Measurements from ENCODE around the gene GAB4. TPM values are rescaled to one million over a fixed set of nuclear protein-coding genes. Genes with fewer than 3 reads are reported as not detected.

GAB4 gene
- polyA plus RNA-seq, 4 donors, result not detected

DNA sequence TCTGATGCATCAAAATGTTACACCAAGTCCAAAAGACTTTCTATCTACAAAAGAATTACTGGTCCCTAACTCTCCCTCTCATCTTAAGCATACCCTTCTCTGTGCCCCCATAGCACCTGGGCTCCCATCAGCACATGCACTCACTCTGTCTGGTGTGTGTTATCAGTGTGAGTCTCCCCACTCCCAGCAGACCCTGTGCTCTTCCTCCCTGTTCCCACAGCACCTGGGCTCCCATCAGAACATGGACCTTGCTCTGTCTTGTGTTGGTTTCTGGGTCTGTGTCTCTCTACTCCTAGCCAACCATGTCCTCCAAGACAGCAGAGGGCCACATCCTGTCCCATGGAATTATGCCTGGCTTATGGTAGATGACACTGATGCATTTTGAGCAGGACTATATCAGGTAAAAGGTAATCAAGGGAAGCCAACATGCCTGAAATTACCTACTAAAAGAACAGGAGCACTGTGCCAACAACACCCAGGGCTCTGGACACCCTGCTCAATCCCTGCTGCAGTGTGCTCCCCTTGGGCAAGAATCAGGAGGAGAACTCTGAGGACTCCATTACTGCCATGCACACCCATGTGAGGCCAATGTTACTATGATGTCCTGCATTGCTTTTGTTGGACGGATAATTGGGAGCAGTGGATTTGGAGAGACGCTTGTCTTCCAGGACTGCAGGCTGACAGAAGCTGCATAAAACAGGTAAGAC lies 34.3 kb downstream of the GAB4 start:
- Histone ChIP-seq H3K9me3 (ENCODE audit: control insufficient read depth in 2 of 2, insufficient read depth in 1 of 2, low read depth in 1 of 2, low read length in 1 of 2) (no peaks in the 10 kb centered on the region), H3K27ac (ENCODE audit: low read depth in 1 of 3, low read length in 2 of 3) (no peak overlapping the region), H3K4me3 (ENCODE audit: low read depth in 1 of 3, low read length in 3 of 3) (no peak overlapping the region), H3K27me3 (ENCODE audit: control insufficient read depth in 3 of 3, insufficient read depth in 3 of 3, low read length in 3 of 3) (no peaks in the 10 kb centered on the region), H3K4me1 (ENCODE audit: control insufficient read depth in 3 of 3, insufficient read depth in 2 of 3, low read depth in 1 of 3, low read length in 2 of 3) (no peaks in the 10 kb centered on the region), H3K36me3 (ENCODE audit: control insufficient read depth in 3 of 3, insufficient read depth in 2 of 3, low read depth in 1 of 3, low read length in 3 of 3) (no peaks in the 10 kb centered on the region)
- FAIRE-seq, result no peak
- no peak for DNase-seq
- WGBS, 3 donors, result 88 to 90% (median 90%) methylated on average over 2 of the region's 2 CpGs

- 86 to 89% (median 87%) methylated on average over 4 of the region's 4 CpGs for WGBS, 3 donors
- DNase-seq, result no peak
- no peak for FAIRE-seq
- H3K36me3 ChIP-seq (ENCODE audit: control insufficient read depth in 3 of 3, insufficient read depth in 2 of 3, low read depth in 1 of 3, low read length in 3 of 3), result no peaks in the 10 kb centered on the region
- H3K27me3 ChIP-seq (ENCODE audit: control insufficient read depth in 3 of 3, insufficient read depth in 3 of 3, low read length in 3 of 3), result no peaks in the 10 kb centered on the region
- no peaks in the 10 kb centered on the region for H3K9me3 ChIP-seq (ENCODE audit: control insufficient read depth in 2 of 2, insufficient read depth in 1 of 2, low read depth in 1 of 2, low read length in 1 of 2)
- no peak overlapping the region for H3K27ac ChIP-seq (ENCODE audit: low read depth in 1 of 3, low read length in 2 of 3)
- H3K4me3 ChIP-seq (ENCODE audit: low read depth in 1 of 3, low read length in 3 of 3), result no peak overlapping the region
- H3K4me1 ChIP-seq (ENCODE audit: control insufficient read depth in 3 of 3, insufficient read depth in 2 of 3, low read depth in 1 of 3, low read length in 2 of 3), result no peaks in the 10 kb centered on the region
Observed at GRCh38 chr22:16972311-16972710, 35.7 kb downstream of the GAB4 start.

DNA sequence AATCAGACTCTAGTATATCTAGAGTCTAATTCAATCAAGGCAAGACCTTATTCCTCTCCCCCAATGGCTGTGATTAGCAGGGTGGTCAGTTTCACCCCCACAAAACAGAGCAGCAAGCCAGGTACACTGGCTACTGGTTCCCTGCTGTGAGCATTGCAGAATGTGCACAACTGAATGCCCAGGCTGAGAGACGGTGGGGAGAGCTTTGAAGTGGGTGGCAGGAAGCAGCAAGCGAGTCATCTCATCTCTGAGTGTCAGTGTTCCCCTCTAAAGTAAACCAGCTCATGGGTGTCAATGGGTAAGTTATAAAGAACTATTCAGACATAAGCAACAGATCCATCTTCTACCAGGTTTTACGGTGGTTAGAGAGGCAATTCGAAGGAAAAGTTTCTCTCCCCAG lies 37.6 kb downstream of the GAB4 start:
- FAIRE-seq (no peak), DNase-seq (no peak)
- H3K9me3 ChIP-seq (ENCODE audit: control insufficient read depth in 2 of 2, insufficient read depth in 1 of 2, low read depth in 1 of 2, low read length in 1 of 2), result no peaks in the 10 kb centered on the region
- H3K27me3 ChIP-seq (ENCODE audit: control insufficient read depth in 3 of 3, insufficient read depth in 3 of 3, low read length in 3 of 3), result no peaks in the 10 kb centered on the region
- H3K4me3 ChIP-seq (ENCODE audit: low read depth in 1 of 3, low read length in 3 of 3), result no peak overlapping the region
- WGBS, 3 donors, result 44 to 59% (median 47%) methylated on average over 4 of the region's 4 CpGs
- H3K4me1 ChIP-seq (ENCODE audit: control insufficient read depth in 3 of 3, insufficient read depth in 2 of 3, low read depth in 1 of 3, low read length in 2 of 3), result no peaks in the 10 kb centered on the region
- no peaks in the 10 kb centered on the region for H3K36me3 ChIP-seq (ENCODE audit: control insufficient read depth in 3 of 3, insufficient read depth in 2 of 3, low read depth in 1 of 3, low read length in 3 of 3)
- H3K27ac ChIP-seq (ENCODE audit: low read depth in 1 of 3, low read length in 2 of 3), result no peak overlapping the region

- 66 to 77% (median 72%) methylated on average over 8 of the region's 8 CpGs for WGBS, 3 donors
- Histone ChIP-seq H3K4me3 (ENCODE audit: low read depth in 1 of 3, low read length in 3 of 3) (no peak overlapping the region), H3K27me3 (ENCODE audit: control insufficient read depth in 3 of 3, insufficient read depth in 3 of 3, low read length in 3 of 3) (no peaks in the 10 kb centered on the region), H3K36me3 (ENCODE audit: control insufficient read depth in 3 of 3, insufficient read depth in 2 of 3, low read depth in 1 of 3, low read length in 3 of 3) (no peaks in the 10 kb centered on the region), H3K4me1 (ENCODE audit: control insufficient read depth in 3 of 3, insufficient read depth in 2 of 3, low read depth in 1 of 3, low read length in 2 of 3) (no peaks in the 10 kb centered on the region), H3K27ac (ENCODE audit: low read depth in 1 of 3, low read length in 2 of 3) (no peak overlapping the region), H3K9me3 (ENCODE audit: control insufficient read depth in 2 of 2, insufficient read depth in 1 of 2, low read depth in 1 of 2, low read length in 1 of 2) (no peaks in the 10 kb centered on the region)
- DNase-seq, result no peak
- no peak for FAIRE-seq
Observed at GRCh38 chr22:16969508-16970327, 38.3 kb downstream of the GAB4 start.

DNA sequence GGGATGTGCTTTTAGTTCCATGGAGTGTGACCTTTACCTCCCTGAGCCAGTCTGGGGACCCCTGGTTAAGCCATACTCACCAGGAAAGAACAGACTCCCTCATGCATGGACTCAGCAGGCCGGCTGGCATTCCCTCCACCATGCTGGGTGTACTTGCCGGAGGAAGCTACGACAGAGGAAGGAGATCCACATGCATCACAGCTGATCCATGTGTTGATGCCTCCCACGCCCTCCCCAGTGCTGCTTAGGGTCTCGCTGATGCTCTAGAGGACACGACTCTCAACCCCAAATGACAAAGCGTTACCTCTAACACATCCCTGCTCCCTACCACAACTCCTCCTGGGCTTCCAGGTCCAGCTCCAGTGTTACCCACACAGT lies 39.8 kb downstream of the GAB4 start:
- H3K27ac ChIP-seq (ENCODE audit: low read depth in 1 of 3, low read length in 2 of 3), result no peak overlapping the region
- H3K4me3 ChIP-seq (ENCODE audit: low read depth in 1 of 3, low read length in 3 of 3), result no peak overlapping the region
- no peaks in the 10 kb centered on the region for H3K36me3 ChIP-seq (ENCODE audit: control insufficient read depth in 3 of 3, insufficient read depth in 2 of 3, low read depth in 1 of 3, low read length in 3 of 3)
- 76 to 89% (median 79%) methylated on average over 7 of the region's 7 CpGs for WGBS, 3 donors
- no peaks in the 10 kb centered on the region for H3K4me1 ChIP-seq (ENCODE audit: control insufficient read depth in 3 of 3, insufficient read depth in 2 of 3, low read depth in 1 of 3, low read length in 2 of 3)
- FAIRE-seq, result no peak
- no peak for DNase-seq
- H3K27me3 ChIP-seq (ENCODE audit: control insufficient read depth in 3 of 3, insufficient read depth in 3 of 3, low read length in 3 of 3), result no peaks in the 10 kb centered on the region
- no peaks in the 10 kb centered on the region for H3K9me3 ChIP-seq (ENCODE audit: control insufficient read depth in 2 of 2, insufficient read depth in 1 of 2, low read depth in 1 of 2, low read length in 1 of 2)

DNA sequence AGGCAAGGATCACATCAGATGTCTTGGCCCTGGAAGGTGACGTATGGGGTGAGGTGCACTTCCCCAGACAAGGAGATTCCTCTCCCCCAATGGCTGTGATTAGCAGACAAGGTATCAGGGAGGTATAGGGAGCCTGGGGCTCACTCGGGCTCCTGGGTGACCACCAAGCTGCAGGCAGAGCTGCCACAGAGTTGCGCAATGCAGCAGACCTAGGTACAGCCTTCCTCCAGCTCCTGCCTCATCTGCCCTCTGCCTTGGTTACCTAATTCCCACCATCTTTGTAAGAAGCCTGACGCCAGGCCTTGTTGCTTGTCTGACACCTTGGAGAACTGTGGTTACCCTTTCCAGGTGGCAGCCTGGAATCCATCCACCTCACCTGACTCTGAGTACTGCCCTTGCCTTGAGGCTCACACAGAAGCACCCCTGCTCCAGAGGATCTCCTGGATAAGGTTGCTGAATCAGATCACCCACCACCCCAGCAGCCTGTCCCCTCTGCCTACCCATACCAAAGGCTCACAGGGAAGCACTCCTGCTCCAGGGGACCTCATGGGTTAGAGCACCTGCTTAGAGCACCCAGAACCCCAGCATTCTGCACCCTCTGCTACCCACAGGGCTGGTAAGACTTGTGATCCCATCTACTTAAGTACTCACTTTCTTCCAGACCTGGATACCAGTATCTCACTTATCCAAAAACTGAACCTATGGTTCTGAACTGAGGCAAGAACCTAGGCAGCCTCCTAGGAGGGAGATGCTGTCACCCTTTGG lies 40.4 kb downstream of the GAB4 start:
- Histone ChIP-seq H3K4me3 (ENCODE audit: low read depth in 1 of 3, low read length in 3 of 3) (no peak overlapping the region), H3K4me1 (ENCODE audit: control insufficient read depth in 3 of 3, insufficient read depth in 2 of 3, low read depth in 1 of 3, low read length in 2 of 3) (no peaks in the 10 kb centered on the region), H3K27ac (ENCODE audit: low read depth in 1 of 3, low read length in 2 of 3) (no peak overlapping the region), H3K36me3 (ENCODE audit: control insufficient read depth in 3 of 3, insufficient read depth in 2 of 3, low read depth in 1 of 3, low read length in 3 of 3) (no peaks in the 10 kb centered on the region), H3K9me3 (ENCODE audit: control insufficient read depth in 2 of 2, insufficient read depth in 1 of 2, low read depth in 1 of 2, low read length in 1 of 2) (no peaks in the 10 kb centered on the region), H3K27me3 (ENCODE audit: control insufficient read depth in 3 of 3, insufficient read depth in 3 of 3, low read length in 3 of 3) (no peaks in the 10 kb centered on the region)
- no peak for DNase-seq
- WGBS, 3 donors, result 73 to 79% (median 77%) methylated on average over 4 of the region's 4 CpGs
- no peak for FAIRE-seq

- H3K27ac ChIP-seq (ENCODE audit: low read depth in 1 of 3, low read length in 2 of 3), result no peak overlapping the region
- no peak for DNase-seq
- H3K27me3 ChIP-seq (ENCODE audit: control insufficient read depth in 3 of 3, insufficient read depth in 3 of 3, low read length in 3 of 3), result no peaks in the 10 kb centered on the region
- no peaks in the 10 kb centered on the region for H3K4me1 ChIP-seq (ENCODE audit: control insufficient read depth in 3 of 3, insufficient read depth in 2 of 3, low read depth in 1 of 3, low read length in 2 of 3)
- H3K4me3 ChIP-seq (ENCODE audit: low read depth in 1 of 3, low read length in 3 of 3), result no peak overlapping the region
- WGBS, 3 donors, result 69 to 80% (median 76%) methylated on average over 6 of the region's 6 CpGs
- H3K36me3 ChIP-seq (ENCODE audit: control insufficient read depth in 3 of 3, insufficient read depth in 2 of 3, low read depth in 1 of 3, low read length in 3 of 3), result no peaks in the 10 kb centered on the region
- no peaks in the 10 kb centered on the region for H3K9me3 ChIP-seq (ENCODE audit: control insufficient read depth in 2 of 2, insufficient read depth in 1 of 2, low read depth in 1 of 2, low read length in 1 of 2)
- FAIRE-seq, result no peak
Observed at GRCh38 chr22:16966251-16966650, 41.8 kb downstream of the GAB4 start.

DNA sequence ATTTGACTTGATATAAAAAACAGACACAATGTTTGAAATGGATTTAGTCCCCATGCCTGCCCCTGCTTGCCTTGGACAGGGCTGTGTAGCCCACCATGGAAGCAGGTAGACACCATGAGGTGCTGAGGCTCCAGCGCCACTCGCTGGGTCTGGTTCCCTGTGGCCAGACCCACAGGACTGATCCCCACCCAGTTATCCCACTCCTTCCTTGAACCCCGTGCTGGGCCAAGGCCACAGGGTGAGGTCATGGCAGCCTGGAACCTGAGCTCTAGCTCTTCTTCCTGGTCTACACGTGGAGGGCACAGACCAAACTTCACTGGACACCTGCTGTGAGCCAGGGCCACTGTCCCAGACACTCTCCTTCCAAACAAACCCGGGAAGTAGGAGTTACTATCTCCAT lies 42.5 kb downstream of the GAB4 start:
- Histone ChIP-seq H3K9me3 (ENCODE audit: control insufficient read depth in 2 of 2, insufficient read depth in 1 of 2, low read depth in 1 of 2, low read length in 1 of 2) (no peaks in the 10 kb centered on the region), H3K36me3 (ENCODE audit: control insufficient read depth in 3 of 3, insufficient read depth in 2 of 3, low read depth in 1 of 3, low read length in 3 of 3) (no peaks in the 10 kb centered on the region), H3K4me3 (ENCODE audit: low read depth in 1 of 3, low read length in 3 of 3) (no peak overlapping the region), H3K4me1 (ENCODE audit: control insufficient read depth in 3 of 3, insufficient read depth in 2 of 3, low read depth in 1 of 3, low read length in 2 of 3) (no peaks in the 10 kb centered on the region), H3K27ac (ENCODE audit: low read depth in 1 of 3, low read length in 2 of 3) (no peak overlapping the region), H3K27me3 (ENCODE audit: control insufficient read depth in 3 of 3, insufficient read depth in 3 of 3, low read length in 3 of 3) (no peaks in the 10 kb centered on the region)
- 55 to 73% (median 57%) methylated on average over 5 of the region's 5 CpGs for WGBS, 3 donors
- FAIRE-seq (no peak), DNase-seq (no peak)

All from small intestine (tissue), 7 donors.